ENCODE data around the gene PKDREJ.

GRCh38 chr22:46312056-46312455, 48.9 kb upstream of the PKDREJ start:
- TF ChIP-seq POLR2A (IDR thresholded peaks at IDR 0.05; ENCODE audit: low read length): no peak
- no peak for TF ChIP-seq GATA1 (IDR thresholded peaks at IDR 0.05; ENCODE audit: low read depth, low read length)
